ENCODE measurements around the gene CAMK2A. TPM values are rescaled to one million over a fixed set of nuclear protein-coding genes. Genes with fewer than 3 reads are reported as not detected.

Gene CAMK2A
- polyA plus RNA-seq, 1 of the 3 experiments (the other 2 are of a cell fraction), result 0.10 TPM

DNA sequence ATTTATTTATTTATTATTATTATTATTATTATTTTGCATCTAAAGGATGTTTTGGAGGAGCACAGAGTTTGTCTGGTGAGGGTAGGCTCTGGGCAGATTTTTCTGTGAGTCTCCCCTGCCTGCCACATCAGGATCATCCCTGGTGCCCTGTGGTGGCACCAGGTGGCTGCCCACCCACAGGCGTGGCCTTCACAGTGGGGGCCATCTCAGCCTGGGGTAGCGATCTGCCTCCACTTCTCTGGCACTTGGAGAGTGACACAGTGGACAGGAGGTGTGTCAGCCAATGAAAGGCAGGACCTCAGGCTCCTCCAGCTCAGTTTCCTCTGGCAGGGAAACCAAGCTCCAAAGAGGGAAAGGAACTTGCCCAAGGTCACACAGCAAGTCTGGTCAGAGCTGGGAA lies 69.7 kb downstream of the CAMK2A start:
- no peak for TF ChIP-seq RXRA (IDR thresholded peaks at IDR 0.05; ENCODE audit: borderline replicate concordance, low read depth)
- no peak for TF ChIP-seq EP300 (IDR thresholded peaks at IDR 0.05; ENCODE audit: borderline replicate concordance in 1 of 2, low read depth in 1 of 2, low read length in 1 of 2)
- no peak for TF ChIP-seq NFIC (IDR thresholded peaks at IDR 0.05; ENCODE audit: borderline replicate concordance)
- no peak for TF ChIP-seq CTCF (IDR thresholded peaks at IDR 0.05)
- CTCF ChIA-PET, result interaction anchor here (0.9 to 9.7 kb wide), 8 partner anchors 59 to 386 kb away, joined by 3 to 173 read pairs (median 12); no protein-coding TSS in a partner anchor

DNA sequence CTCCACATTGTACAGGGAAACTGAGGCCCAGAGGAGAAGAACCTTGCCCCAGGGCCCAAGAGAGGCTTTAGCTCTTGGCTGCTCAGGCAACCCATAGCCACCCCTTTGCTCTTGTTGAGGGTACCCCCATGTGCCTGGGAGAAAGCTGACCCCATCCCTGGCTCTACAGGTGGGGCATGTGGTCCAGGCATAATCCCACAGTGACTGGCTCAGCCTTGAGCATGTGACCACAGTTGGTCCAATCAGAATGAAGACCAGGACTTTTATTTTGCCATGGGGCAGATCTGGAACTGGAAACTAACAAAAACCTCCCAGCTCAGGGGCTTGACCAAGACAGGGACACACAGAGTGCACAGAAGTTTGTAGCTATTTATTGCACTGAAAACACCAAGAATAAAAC lies 70.4 kb downstream of the CAMK2A start:
- no peaks in the 10 kb centered on the region for H4K20me1 ChIP-seq (ENCODE audit: insufficient read depth)
- H3K36me3 ChIP-seq (replicated peaks in 1 of 2; ENCODE audit: control insufficient read depth in 1 of 2, insufficient read depth in 2 of 2, low read length in 1 of 2), result no peaks in the 10 kb centered on the region
- no peak for TF ChIP-seq FOXM1 (IDR thresholded peaks at IDR 0.05; ENCODE audit: low read depth)
- TF ChIP-seq MEF2A (IDR thresholded peaks at IDR 0.05; ENCODE audit: borderline replicate concordance, low read depth), result no peak
- no peak for TF ChIP-seq CTCF (IDR thresholded peaks at IDR 0.05)
- TF ChIP-seq FOXJ3 (CRISPR knock-in tag; IDR thresholded peaks at IDR 0.05), result no peak
- no peak for TF ChIP-seq NFIC (IDR thresholded peaks at IDR 0.05; ENCODE audit: borderline replicate concordance)
- TF ChIP-seq TAF1 (IDR thresholded peaks at IDR 0.05; ENCODE audit: borderline replicate concordance, low read depth, low read length), result no peak
- TF ChIP-seq EZH2phosphoT487 (IDR thresholded peaks at IDR 0.05; ENCODE audit: borderline replicate concordance, low read depth), result no peak
- TF ChIP-seq USF2 (IDR thresholded peaks at IDR 0.05; ENCODE audit: borderline replicate concordance, low read depth, low read length), result peak; percentile 20; the same call in 1 of the 2 replicates
- no peak for TF ChIP-seq YY1 (IDR thresholded peaks at IDR 0.05; ENCODE audit: low read depth)
- TF ChIP-seq, protein P1, sequence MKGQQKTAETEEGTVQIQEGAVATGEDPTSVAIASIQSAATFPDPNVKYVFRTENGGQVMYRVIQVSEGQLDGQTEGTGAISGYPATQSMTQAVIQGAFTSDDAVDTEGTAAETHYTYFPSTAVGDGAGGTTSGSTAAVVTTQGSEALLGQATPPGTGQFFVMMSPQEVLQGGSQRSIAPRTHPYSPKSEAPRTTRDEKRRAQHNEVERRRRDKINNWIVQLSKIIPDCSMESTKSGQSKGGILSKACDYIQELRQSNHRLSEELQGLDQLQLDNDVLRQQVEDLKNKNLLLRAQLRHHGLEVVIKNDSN (IDR thresholded peaks at IDR 0.05; ENCODE audit: borderline replicate concordance, low read depth), result peak; percentile 68; the same call in 1 of the 2 replicates
- TF ChIP-seq GATA2 (CRISPR knock-in tag; IDR thresholded peaks at IDR 0.05), result no peak
- DNase-seq, result peak; percentile 50
- H3K4me1 ChIP-seq (ENCODE audit: control insufficient read depth in 1 of 2, insufficient read depth in 2 of 2, low read depth in 1 of 2, low read length in 1 of 2), result no peaks in the 10 kb centered on the region
- ChIA-PET CTCF (interaction anchor here (0.9 to 9.7 kb wide), 30 partner anchors 8 to 385 kb away, joined by 3 to 173 read pairs (median 8); partner anchors contain the start of gene PDGFRB), POLR2A (interaction anchor here (0.5 kb wide), 1 partner anchor 132 kb away, joined by 3 read pairs; no protein-coding TSS in a partner anchor)
- H3K9me2 ChIP-seq, result no peaks in the 10 kb centered on the region
- no peak overlapping the region for H3K4me2 ChIP-seq
- H3K79me2 ChIP-seq (ENCODE audit: insufficient read depth), result no peaks in the 10 kb centered on the region
- no peak overlapping the region for H3K27ac ChIP-seq (ENCODE audit: low read depth in 2 of 2, low read length in 1 of 2)
- H2AFZ ChIP-seq (ENCODE audit: low read depth), result no peak overlapping the region
- no peaks in the 10 kb centered on the region for H3F3A ChIP-seq (replicated peaks; ENCODE audit: insufficient read depth)
- no peak overlapping the region for H3K4me3 ChIP-seq (ENCODE audit: low read depth in 2 of 2, low read length in 1 of 2)
- no peaks in the 10 kb centered on the region for H3K27me3 ChIP-seq (ENCODE audit: insufficient read depth)
- H3K9me3 ChIP-seq, result no peaks in the 10 kb centered on the region
- no peak overlapping the region for H3K9ac ChIP-seq

More for the DNA sequence above, 69.7 kb downstream of the CAMK2A start:
- H3K36me3 ChIP-seq (replicated peaks in 1 of 2; ENCODE audit: control insufficient read depth in 1 of 2, insufficient read depth in 2 of 2, low read length in 1 of 2), result no peaks in the 10 kb centered on the region
- POLR2A ChIA-PET, result interaction anchor here (0.6 kb wide), 1 partner anchor 48 kb away, joined by 3 read pairs; no protein-coding TSS in a partner anchor
- no CpG with 5 or more reads among the region's 2 CpGs for WGBS (ENCODE audit: low lambda C conversion rate)
- H3K9me3 ChIP-seq, result no peaks in the 10 kb centered on the region
- H3F3A ChIP-seq (replicated peaks; ENCODE audit: insufficient read depth), result no peaks in the 10 kb centered on the region
- H3K79me2 ChIP-seq (ENCODE audit: insufficient read depth), result no peaks in the 10 kb centered on the region
- H3K27ac ChIP-seq (ENCODE audit: low read depth in 2 of 2, low read length in 1 of 2), result no peak overlapping the region
- no peaks in the 10 kb centered on the region for H3K27me3 ChIP-seq (ENCODE audit: insufficient read depth)
- no peak overlapping the region for H2AFZ ChIP-seq (ENCODE audit: low read depth)
- H3K9me2 ChIP-seq, result no peaks in the 10 kb centered on the region
- no peak overlapping the region for H3K4me2 ChIP-seq
- no peak for DNase-seq
- no peak overlapping the region for H3K4me3 ChIP-seq (ENCODE audit: low read depth in 2 of 2, low read length in 1 of 2)
- no peaks in the 10 kb centered on the region for H3K4me1 ChIP-seq (ENCODE audit: control insufficient read depth in 1 of 2, insufficient read depth in 2 of 2, low read depth in 1 of 2, low read length in 1 of 2)
- H3K9ac ChIP-seq, result no peak overlapping the region
- H4K20me1 ChIP-seq (ENCODE audit: insufficient read depth), result no peaks in the 10 kb centered on the region
